GM15510 (cell line): Measurements from ENCODE around the gene ERC1.

Experiments used
- POLR2A ChIP-seq: IDR thresholded peaks from 3 replicates; pipeline ENCODE4 v1.6.1; 2011; ENCODE audit warnings: borderline replicate concordance; ENCODE audit not compliant: insufficient read length; ENCODE audit errors: extremely low read depth

The ERC1 gene

DNA sequence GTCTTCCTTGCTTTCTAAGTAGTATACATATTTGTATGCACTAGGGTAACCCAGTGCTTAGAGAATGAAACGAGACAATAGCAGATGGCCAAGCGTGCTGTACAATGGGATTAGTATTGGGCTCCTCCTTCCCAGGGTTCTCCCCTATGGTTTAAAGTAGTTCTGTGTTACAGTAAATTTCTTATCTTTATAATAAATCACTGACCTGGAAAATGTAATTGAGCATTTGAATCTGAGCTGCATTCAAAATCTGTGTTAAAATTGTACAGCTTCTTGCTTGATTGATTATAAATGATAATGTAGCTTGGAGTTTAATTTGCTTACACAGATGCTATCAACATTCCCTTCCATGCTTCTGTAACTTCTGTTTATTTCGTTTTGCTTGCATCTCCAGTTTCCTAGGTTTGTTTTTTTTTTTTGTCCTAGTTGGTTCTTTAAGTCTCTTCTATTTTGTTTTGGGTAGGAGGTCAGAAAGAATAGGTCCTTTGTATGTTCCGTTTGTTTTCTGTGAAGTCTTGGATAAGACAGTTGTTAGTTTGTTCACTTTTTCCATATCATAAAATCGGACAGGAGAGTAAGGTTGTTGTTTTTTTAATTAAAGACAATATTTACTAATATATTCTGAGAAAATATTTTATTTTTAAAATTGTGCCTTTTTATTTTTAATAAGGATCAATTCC, 171.2 kb downstream of the ERC1 start:
- no peak for TF ChIP-seq POLR2A

DNA sequence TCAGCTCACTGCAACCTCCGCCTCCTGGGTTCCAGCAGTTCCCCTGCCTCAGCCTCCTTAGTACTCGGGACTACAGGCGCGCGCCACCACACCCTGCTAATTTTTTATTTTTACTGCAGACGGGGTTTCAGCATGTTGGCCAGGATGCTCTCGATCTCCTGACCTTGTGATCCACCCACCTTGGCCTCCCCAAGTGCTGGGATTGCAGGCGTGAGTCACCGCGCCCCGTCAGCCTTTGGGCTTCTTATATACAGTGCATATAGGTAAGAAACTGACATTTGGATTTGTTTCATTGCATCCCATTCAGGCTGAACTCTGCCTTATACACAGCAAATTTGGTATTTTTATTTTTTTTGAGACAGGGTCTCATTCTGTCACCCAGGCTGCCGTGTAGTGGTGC, 176.8 kb downstream of the ERC1 start:
- no peak for TF ChIP-seq POLR2A

DNA sequence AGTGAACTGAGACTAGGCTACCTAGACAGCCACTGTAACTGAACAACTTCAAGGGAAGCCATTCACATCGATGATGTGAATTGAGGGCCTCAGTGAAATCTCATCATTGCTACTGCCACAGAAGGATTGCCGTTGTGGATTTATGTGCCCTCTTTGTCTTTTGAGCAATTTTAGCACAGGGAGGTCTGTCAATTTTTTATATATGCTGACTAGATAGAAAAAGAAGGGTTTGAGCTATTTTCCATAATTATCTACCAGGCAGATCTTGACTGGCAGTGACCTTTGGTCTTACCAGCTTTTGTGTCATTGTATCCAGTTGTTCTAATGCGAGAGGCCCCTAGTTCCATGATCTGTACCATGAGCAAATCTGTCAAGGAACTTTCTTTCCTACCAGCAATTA, 179.4 kb downstream of the ERC1 start:
- TF ChIP-seq POLR2A = no peak

DNA sequence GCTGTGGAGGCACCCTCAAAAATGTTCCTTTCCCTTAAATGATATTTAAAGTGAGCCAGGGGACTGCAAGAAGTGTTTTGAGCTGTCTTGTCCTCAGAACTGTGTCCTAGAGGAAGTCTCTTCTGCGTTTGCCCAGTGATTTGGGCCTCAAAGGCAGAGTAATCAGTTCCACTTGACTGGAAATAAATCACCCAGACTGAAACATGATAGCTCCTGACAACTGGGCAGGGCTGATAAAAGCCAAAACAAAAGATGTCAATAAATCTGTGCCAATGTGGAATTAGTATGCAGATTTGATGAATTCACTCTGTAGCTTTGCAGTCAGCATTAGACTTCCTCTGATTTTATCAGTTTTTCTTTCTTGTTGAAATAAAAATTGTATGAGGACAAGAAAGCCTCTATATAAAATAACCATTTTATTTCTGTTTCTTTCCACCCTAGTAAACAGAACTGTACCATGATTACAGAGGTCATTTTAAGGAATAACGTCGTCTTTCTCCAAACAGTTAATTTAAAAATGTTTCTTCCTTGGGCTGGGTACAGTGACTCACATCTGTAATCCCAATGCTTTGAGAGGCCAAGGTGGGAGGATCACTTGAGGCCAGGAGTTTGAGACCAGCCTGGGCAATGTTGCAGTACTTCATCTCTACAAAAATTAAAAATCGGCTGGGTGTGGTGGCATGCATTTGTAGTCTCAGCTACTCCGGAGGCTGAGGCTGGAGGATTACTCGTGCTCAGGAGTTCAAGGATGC, 180.8 kb downstream of the ERC1 start:
- no peak for TF ChIP-seq POLR2A

DNA sequence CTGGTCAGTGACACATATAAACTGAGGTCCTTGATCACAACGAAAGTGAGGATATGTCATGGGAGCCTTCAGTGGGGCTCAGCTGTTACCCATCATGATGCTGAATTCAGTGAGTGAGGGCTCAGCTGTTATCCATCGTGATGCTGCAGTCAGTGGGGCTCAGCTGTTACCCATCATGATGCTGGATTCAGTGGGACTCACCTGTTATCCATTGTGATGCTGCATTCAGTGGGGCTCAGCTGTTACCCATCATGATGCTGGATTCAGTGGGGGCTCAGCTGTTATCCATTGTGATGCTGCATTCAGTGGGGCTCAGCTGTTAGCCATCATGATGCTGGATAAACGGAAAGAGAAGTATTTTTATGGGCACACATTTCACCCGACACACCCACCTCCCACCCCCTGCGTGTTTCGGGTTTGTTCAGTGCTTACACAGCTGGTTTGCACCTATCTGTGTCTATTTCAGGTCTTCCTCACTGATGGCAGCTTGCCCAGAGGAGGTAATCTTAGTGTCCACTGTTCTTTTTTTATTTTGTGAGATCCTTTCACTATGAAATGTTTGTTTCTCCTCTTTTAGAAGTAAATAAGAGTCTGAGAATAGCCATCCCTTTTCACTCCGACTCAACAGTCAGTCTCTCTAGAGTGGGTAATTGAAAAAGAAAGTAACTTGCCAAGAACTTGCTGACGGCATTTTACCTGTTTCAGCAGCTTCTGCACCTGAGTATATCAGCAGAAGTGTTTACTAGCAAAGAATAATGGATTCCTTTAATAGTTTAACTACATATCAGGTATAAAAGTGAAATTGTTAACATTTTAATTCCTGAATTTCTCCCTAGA, 183.0 kb downstream of the ERC1 start:
- no peak for TF ChIP-seq POLR2A

DNA sequence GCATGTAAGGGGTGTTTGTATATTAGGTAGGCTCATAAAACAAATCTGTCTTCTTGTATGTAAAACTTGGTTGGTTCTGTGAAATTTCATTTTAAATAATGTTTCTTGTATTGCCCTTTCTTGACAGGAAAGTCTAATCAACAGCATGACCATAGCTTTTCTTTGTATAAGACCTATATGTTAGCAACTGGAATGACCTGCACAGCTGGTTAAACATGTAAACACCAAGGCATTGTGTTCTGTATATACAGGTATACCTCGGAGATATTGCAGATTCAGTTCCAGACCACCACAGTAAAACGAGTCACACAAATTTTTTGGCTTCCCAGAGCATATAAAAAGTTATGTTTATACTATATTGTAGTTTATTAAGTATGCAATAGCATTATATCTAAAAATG, 183.6 kb downstream of the ERC1 start:
- TF ChIP-seq POLR2A = no peak

DNA sequence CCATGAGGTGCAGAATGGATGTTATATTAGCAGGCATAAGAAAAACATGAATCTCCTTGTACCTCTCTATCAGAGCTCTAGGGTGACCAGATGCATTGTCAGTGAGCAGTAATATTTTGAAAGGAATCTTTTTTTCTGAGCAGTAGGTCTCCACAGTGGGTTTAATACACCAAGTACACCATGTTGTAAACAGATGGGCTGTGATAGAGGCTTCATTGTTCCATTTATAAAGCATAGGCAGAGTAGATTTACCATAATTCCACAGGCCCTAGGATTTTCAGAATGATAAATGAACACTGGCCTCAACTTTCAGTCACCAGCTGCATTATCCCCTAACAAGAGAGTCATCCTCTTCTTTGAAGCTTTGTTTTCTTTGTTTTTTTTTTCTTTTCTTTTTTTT, 185.2 kb downstream of the ERC1 start:
- no peak for TF ChIP-seq POLR2A

DNA sequence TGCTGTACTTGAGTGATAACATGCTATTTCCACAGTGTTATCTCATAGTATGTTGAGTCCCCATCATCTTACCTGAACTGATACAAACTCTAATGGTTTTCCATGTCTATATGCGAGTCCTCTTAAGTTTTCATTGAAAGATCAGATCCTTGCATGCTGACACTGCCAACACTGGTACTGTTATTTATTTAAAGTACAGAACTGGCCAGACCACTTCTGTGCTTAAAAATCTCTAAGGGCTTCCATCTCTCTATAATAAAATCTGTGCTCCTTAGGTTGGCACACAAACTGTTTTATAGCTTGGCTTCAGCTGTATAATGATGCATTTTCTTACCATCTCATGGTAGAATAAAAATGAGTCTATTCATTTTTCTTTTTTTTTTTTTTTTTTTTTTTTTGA, 188.1 kb downstream of the ERC1 start:
- TF ChIP-seq POLR2A = no peak

DNA sequence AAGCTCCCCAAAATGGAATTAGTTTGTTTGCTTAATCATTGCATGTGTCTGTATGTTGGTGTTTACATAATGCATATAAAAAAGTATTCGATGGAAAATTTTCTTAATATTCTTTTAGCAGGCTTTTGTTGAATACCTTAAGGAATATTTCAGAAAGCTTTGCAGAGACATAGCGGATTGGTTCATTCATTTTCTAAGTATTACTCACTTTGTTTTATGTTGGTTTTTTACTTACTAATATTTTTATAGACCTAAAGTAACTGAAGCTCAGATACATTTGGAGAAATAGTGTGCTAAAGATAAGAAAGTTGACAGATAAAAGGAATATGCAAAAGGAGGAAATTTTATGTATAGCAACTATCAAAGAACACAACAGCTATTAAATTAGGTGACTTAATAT, 191.0 kb downstream of the ERC1 start:
- no peak for TF ChIP-seq POLR2A

DNA sequence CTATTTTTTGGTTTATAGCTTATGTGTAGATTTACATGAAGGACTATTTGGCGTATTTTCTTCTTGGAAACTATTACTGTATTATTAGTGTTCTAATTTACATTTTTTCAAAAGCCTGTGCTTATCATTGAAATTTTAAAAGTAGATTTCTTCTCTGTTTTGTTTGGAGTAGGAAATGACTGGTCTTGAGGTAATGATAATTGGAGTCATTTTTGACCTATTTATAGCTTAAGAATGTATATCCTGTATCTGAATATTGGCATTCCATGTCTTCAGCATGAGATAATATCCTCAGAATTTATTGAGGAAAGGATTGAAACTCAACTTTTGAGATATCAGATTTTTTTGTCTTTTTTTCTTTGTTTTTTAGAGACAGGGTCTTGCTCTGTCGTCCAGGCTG, 193.4 kb downstream of the ERC1 start:
- no peak for TF ChIP-seq POLR2A

DNA sequence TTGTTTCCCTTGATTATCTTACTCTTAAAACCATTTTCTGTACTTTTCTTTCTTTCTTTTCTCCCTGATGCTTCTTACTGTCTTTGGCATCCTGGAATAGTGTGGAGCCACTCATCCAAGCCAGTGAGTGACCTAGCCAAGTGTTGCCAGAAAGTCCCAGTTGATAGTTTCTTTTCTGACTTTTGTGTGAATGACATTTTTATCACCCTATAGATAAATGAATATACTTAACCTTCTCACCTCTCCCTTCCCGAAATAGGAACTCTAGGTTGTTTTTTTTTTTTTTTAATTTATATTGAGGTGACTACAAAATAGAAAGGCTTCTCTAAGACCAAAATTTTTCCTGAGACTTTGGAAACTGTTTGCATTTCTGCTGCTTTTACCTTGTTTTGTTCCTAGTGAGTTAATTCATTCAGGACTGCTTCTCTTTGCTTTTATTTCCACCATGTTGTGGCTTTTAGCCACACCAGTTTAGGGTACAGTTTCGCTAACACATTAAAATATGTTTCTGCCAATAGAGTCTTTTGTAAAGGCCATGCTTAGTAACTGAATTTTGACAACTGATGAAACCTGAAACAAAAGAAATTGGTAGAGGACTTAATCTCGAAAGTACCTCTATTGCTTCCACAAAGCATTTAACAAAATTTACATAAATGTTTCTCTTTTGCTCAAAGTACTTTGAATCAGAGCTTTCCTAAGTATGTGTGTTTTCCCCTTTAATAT, 194.6 kb downstream of the ERC1 start:
- no peak for TF ChIP-seq POLR2A

DNA sequence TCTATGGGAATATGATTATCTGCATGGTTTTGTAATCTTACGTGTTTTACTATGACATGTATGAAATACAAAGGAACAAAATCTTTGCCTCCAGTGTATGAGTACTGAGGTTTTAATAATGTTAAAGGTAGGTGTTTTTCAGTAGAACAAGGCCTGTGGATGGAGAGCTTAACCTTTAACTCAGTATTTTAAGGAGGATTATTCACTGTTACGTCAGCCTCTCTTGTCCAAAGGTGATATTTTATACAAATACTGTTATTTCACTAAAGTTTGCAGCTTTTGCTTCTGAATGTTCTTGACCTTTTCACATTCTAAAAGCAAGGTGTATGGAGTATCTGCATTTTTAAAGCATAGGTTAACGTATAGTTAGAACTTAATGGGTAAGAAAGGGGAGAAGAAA, 195.3 kb downstream of the ERC1 start:
- TF ChIP-seq POLR2A = no peak

DNA sequence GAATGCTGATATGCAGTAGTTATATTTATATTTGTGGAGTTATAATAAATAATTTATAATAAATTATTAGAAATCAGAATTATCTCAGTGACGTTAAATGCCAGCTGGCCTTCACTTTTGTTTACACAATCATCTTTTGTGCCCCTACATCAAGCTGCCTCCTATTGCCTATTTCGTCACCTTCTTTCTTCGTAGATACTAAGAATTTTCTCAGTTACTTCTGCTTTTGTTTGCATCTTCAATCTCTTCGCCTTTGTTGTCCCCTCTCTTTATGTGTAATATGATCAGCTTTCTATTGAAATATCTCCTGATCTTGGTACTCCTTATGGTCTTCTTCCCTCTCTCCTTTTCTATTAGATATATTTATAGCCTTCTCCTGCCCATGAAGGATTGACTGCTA, 197.0 kb downstream of the ERC1 start:
- TF ChIP-seq POLR2A = no peak

DNA sequence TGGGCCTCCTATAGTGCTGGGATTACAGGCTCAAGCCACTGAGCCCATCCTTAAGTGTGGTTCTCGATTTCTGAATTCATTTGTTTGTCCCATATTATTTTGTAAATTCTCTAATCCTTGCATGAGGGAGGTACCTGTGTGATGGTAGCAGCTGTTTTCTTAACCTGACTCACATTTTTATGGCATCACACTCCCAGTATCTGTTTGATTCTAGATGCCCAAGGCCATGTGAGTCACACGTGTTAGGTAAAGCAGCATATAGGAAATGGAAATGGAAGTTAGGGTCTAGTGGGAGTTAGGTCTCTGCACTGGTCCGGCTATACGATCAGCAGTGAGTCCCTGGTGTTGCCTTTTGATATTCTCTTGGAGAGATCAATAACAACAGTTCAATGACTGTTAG, 198.1 kb downstream of the ERC1 start:
- no peak for TF ChIP-seq POLR2A

DNA sequence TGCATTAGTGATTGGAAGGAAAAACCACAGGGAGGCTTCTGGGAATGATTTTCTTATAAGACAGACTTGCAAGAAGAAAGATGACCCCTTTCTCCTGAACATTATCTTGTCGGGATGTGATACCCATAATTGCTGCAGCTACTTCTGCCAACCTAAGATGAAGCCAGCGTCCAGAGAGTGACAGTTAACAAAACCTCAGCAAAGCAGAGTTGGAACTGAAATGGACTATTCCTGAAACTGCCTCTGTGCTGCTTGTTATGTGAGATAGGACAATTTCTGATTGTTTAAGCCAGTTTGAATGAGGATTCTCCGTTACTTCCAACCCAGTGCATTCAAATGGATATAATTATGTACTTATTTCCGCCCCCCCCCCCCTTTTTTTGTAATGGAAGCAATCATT, 204.5 kb downstream of the ERC1 start:
- TF ChIP-seq POLR2A = no peak

DNA sequence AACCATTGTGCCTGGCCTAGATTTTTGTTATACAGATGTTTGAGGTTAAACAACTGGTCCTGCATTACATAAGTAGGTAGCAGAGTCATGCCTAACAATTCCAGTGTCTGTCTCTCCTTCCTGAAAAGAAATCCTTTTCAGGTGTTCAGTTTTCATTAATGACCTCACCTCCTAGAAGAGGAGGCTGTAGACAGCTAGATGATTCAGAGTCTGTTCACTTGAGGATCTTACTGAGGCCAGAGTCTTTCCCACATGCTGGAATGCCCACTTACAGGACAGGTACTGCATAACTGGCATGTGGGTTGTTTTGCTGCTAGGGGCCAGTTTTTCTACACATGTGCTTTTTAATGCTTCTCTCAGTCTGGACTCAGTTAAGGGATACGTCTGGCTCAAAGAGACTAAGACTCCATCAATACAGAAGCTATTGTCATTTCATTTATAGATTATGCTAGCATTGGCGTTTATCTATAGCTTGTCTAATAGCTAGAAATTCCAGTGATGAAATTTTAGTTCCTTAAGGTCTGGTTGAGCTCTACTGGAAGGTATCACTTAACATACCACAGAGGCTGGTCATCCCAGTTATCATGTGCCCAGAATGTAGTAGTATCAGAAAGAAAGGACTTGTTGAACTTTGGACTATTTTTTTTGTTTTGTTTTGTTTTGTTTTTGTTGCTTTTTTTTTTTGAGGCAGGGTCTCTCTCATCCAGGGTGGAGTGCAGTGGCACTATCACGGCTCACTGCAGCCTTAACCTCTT, 206.4 kb downstream of the ERC1 start:
- TF ChIP-seq POLR2A = no peak
